GM12864 (cell line): ENCODE results near the gene RUSC1.

ENCODE experiments used
- DNase-seq: peaks from one replicate; pipeline ENCODE4 v3.0.0-alpha.2; 2011; ENCODE audit warnings: low read depth
- H3K4me3 ChIP-seq: 2 replicates; pipeline ENCODE4 v1.5.1; 2011; ENCODE audit warnings: mild to moderate bottlenecking, low read depth, low read length, control low read depth
- CTCF ChIP-seq: IDR thresholded peaks from 2 replicates; pipeline ENCODE4 v1.5.1; 2011; ENCODE audit warnings: low read depth, mild to moderate bottlenecking, moderate library complexity, low read length, control low read depth, inconsistent platforms; ENCODE audit errors: missing control alignments

Gene RUSC1

GRCh38 chr1:155308493-155309422 lies 11.9 kb upstream of the RUSC1 start, which contains the start of gene FDPS:
TSS of gene FDPS (plus strand) at chr1:155308866. CDS start at chr1:155309790, 924 bp downstream.
- peak; percentile 98 for DNase-seq
- TF ChIP-seq CTCF, result no peak
- peak within 1 kb of the TSS; percentile 85 for H3K4me3 ChIP-seq

GRCh38 chr1:155309423-155310021 lies 11.2 kb upstream of the RUSC1 start:
- TF ChIP-seq CTCF, result peak; percentile 8
- H3K4me3 ChIP-seq, result peak overlapping the region; percentile 85
- DNase-seq, result no peak

DNA sequence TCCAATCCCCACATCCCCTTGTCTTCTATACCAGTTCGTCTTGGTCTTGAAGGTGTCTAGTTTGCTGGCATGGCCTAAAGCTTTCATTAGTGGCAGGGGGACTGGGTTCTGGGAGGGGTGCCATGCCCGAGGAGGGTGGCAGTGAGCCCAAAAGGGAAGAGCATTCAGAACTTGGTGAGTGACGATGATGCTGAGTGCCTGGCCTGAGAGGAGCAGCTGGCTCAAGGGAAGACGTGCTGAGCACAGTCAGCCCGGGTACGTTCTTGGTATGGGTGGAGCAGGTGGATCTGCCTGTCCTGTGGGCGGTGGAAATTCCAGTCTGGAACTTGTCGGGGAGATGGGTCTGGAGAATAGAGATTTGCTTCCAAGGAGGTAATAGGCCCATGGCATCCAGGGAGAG lies 7.4 kb upstream of the RUSC1 start:
- TF ChIP-seq CTCF, result no peak
- H3K4me3 ChIP-seq, result no peak overlapping the region

DNA sequence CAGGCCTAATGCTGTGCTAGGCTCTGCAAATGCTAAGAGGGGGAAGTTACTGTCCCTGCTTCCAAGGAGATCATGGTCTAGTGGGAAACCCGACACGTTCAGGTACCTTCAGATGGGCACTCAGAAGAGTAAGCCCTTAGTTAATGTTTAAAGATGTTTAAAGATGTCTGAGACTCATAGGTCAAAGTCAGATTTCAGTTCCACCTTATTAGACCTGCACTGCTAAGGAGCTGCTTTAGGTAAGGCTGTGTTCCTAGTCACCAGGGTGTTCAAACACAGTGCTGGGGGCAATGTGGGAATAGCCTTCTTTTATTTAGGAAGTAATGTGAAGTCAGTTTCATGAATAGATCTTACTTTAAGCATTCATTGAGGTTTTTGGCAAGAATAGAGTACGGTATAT lies 3.8 kb upstream of the RUSC1 start:
- TF ChIP-seq CTCF, result no peak
- DNase-seq, result no peak
- H3K4me3 ChIP-seq, result no peak overlapping the region

More for the DNA sequence above, 7.4 kb upstream of the RUSC1 start:
- no peak for DNase-seq

GRCh38 chr1:155318082-155318481 lies 2.6 kb upstream of the RUSC1 start:
- H3K4me3 ChIP-seq, result no peak overlapping the region
- no peak for DNase-seq
- TF ChIP-seq CTCF, result no peak

GRCh38 chr1:155319536-155319935 lies 1.2 kb upstream of the RUSC1 start:
- DNase-seq, result no peak
- H3K4me3 ChIP-seq, result no peak overlapping the region
- no peak for TF ChIP-seq CTCF

DNA sequence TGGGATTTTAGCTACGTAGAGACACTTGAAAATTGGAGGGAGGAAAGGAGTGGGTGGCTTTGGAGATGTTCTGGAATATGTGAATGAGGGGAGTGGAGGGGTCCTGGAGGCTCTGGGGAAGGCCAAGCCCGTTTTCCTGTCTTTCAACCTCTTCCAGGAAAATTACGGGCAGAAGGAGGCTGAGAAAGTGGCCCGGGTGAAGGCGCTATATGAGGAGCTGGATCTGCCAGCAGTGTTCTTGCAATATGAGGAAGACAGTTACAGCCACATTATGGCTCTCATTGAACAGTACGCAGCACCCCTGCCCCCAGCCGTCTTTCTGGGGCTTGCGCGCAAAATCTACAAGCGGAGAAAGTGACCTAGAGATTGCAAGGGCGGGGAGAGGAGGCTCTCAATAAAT lies 442 bp upstream of the RUSC1 start:
- no peak for TF ChIP-seq CTCF
- no peak for DNase-seq
- no peak overlapping the region for H3K4me3 ChIP-seq
